Epithelial cell of prostate (primary cell): Measurements from ENCODE around the gene CTNS.
A peak's percentile ranks its signal among the peaks of the same experiment; 100 is the strongest.

ENCODE experiments used
- DNase-seq: peaks from one replicate; pipeline ENCODE4 v3.0.0-alpha.2; 2011; ENCODE audit warnings: low read depth, low spot score
- H3K27ac ChIP-seq: fragments of 450-650 bp; 2 replicates; pipeline ENCODE4 v1.5.1; 2017; ENCODE audit warnings: mild to moderate bottlenecking

The CTNS gene

DNA sequence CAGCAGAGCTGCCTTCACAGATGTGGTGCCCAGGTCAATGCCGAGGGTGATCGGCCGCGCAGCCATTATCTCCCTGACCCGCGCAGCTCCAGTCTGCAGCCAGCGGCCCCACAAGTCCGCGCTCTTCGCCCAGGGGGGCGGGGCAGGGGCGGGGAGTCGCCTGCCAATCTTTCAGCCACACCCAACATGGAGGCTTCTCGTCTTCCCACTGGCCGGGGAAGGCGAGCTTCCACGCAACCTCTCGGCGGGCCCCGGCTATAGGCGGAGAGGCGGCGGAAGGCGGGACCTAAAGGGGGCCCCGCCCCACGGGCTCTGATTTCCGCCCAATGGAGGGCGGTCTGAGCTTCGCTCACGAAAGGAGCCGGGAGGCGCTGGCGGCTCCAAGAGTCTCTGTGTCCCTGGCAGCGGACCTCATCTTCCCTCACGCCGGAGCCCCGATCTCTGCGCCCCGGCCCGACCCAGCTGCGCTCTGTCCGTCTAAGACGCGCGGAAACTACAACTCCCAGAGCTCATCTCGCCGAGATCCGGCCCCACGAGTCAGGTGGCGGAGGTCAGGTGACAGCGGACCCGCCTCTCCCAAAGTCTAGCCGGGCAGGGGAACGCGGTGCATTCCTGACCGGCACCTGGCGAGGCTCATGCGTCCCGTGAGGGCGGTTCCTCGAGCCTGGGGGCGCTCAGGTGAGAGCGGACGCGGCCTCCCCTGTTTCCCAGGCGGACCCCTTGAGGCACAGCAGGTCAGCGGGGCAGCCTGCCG is at the start of gene CTNS, which contains the start of gene SHPK:
CTNS (plus strand) TSS at position 607 of the 754 bp plus-strand sequence. CDS start 3,447 bp downstream, outside the sequence.
SHPK (minus strand) TSS at position 97 of the 754 bp plus-strand sequence; CDS start at position 66, 31 bp downstream.
- H3K27ac ChIP-seq, result peak within 1 kb of the TSS; percentile 95
- DNase-seq, result peak; percentile 83

DNA sequence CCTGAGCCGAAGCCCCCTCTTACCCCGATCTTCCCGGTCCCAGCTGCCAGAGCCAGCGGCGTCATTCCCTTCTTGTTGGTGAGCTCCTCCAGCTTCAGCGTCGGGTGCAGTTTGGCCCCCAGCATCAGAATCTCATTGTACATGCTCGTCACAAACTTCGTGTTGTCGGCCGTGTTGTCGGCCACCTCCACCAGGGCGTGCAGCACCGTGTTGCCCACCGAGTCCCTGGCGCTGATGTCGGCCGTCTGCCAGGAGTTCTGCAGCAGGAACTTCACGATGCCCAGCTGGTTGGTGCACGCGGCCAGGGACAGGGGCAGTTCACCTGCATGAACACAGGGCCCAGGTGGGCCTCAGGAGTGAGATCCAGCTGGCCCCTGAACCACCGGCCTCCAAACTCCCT is 46.8 kb upstream of the CTNS start:
- DNase-seq, result no peak
- no peak overlapping the region for H3K27ac ChIP-seq

DNA sequence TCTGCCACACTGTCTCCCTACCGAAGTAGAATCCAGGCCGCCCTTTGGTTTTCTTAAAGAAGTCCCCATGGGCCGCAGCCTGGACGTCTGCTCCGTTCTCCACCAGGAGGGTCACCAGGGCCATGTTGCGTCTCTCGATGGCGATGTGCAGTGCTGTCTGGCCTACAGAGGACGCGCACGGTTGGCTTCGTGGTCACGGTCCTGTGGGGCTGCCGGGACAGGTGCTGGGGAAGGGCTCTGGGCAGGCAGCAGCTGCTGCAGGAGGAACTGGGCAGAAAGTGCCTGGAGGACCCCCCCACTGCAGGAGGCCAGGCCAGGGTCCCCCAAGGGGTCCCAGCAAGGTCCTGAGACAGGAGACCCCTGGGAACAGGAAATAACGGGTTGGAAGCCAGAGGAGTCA is 46.3 kb upstream of the CTNS start:
- H3K27ac ChIP-seq, result no peak overlapping the region
- DNase-seq, result no peak

DNA sequence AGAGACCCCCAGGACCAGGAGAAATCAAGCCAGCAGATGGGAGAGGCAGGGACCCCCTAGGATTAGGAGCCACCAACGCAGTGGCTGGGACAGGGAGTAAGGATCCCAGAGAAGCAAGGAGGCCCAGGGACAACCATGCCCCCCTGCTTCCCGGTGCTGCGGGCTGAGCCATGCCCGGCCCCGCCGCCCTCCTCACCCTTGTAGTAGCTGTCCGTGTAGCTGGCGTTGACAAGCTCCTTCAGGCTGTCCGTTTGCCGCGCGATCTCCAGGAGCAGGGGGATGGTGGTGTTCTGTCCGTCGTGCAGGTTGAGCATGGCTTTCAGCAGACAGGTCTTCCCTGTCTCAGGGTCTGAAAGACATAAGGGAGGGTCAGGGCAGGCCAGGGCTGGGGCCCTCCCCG is 45.8 kb upstream of the CTNS start:
- H3K27ac ChIP-seq, result no peak overlapping the region
- DNase-seq, result no peak

DNA sequence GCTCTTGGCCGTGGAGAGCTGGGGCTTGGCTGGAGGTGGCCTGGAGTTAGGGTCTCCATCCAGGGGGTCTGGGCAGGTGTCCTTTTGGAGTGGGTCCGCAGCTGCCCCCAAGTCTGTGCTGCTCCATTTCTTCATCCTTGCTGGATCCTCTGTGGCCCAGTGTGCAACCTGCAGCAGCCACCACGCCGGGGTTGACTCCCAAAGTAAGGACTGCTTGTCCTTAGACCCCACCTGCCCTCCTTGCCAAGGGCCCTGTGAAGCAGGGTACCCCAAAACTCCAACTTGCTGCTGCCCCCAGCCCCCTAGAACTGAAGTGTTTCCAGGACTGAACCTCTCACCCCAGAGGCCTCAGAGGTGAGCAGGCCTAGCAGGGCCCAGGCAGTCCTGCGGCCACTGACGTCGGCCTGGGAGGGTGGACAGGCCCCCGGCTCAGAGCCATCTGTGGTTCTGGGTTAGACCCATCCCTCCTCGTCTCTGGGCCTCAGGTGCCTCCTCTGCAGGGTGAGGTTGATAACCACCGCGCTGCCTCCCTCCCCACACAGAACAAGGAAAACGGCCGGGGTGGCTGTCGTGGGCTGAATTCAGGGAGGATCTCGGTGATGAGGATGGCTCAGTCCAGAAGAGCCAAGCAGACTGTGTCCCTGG is 44.2 kb upstream of the CTNS start:
- DNase-seq, result no peak
- H3K27ac ChIP-seq, result no peak overlapping the region

DNA sequence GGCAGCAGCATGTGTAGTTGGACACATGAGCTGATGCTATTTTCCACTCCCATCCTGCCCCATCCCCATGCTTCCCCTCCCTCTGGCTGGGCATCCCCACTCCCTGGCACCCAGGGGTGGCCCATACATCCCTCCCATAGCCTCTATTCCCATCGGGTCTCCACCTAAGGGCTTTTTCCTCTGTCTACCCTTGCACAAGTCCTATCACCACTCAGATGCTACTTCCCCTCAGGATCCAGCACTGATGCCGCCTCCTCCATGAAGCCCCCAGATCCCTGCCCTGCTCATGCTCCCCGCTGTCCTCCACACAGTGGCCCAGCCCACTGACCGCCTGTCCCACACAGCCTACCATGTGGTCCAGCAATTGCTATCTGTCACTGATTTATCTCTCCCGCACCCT is 43.2 kb upstream of the CTNS start:
- H3K27ac ChIP-seq, result no peak overlapping the region
- no peak for DNase-seq

DNA sequence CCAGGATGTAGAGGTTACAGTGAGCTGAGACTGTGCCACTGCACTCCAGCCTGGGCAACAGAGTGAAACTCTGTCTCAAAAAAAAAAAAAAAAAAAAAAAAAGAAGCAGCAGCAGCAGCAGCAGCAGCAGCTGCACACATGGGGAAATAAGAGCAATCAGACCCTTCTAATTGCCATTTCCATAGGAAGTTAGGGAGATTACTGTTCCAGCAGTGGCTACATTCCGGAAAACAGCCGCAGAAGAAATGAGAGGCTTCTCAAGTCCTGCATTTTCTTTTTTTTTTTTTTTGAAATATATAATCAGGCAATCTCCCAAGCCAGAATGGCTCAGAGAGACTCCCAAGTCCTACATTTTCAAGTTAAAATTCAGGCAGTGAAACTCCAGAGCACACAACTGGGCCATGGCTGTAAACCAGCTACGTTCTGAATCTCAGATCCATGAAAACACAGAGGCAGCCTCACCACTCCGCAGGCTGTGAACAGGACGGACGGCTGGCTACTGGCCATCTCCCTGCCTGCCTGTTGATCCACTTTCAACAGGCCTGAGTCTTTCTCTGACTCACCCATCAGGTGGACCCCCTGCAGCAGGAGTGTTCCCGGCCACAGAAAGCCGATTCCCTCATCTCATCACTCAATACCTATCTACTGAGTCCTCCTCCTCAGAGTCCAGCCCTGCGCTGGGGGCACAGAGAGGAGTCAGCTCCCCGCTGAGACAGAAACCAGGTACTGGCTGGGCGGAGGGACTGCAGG is 42.3 kb upstream of the CTNS start:
- no peak for DNase-seq

DNA sequence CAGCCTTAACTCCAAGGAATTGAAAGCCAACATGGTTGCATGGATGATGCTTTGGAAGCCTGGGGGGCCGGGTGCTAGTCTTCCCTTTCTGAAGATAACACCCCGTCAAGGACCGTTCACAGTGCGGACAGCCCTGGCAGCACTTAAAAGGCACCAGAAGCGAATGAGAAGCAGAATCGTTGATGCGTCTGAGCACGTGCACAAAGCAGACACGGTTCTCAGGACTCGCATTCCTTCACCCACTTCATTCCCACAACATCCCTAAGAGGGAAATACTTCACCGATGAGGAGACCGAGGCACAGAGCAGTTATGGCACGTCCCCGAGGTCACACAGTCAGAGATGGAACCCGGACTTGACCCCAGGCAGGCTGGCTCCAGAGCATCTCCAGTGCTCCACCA is 41.6 kb upstream of the CTNS start:
- DNase-seq, result no peak
- no peak overlapping the region for H3K27ac ChIP-seq

More for the DNA sequence above, 42.3 kb upstream of the CTNS start:
- no peak overlapping the region for H3K27ac ChIP-seq

DNA sequence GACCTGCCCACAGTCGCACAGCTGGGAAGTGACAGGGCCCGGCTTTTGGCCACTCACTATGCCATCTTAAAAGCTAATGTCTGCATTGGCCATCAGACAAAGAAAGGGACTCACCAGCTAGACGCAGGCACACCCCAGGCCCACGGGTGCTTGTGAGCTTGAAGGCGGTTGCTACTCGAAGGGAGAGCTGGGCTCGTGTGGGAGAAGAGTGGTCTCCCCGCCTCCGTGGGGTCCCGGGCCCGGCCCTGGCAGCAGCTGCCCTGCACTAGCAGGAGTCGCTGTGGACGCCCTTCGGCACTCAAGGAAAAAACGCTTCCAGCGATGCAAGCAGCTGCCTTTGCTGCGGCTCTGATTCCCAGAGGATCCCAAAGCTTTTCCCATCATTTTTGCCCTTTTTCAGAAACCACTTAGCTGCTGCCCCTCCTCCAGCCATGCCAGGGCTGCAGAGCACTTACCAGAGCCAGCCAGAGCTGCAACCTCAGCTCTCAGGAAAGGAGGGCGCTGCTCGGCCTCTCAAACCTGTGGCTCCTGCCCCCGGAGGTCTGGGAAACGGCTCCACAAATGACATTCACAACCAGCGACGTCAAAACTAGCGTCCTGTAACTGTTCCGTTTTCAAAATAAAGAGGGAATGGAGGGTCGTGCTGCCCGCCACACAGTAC is 39.6 kb upstream of the CTNS start:
- H3K27ac ChIP-seq, result no peak overlapping the region
- DNase-seq, result no peak

DNA sequence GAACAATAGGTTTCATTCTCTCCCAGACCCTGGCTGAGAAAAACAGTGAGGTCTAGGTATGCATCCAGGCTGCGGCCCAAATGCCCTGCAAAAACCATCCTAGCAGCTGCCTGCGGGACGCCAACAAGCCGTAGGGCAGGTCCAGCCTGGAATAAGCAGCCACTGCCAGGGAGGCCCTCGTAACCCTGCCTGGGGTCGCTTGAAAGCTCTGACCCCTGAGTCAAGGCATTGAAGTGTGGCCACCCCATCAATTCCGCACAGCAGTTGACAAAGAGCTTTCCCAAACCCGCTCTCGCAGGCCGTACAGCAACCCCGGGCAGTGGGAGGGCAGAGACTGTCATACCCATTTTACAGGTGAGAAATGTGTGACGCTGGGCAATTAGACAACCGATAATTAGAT is 38.5 kb upstream of the CTNS start:
- H3K27ac ChIP-seq, result no peak overlapping the region
- no peak for DNase-seq

DNA sequence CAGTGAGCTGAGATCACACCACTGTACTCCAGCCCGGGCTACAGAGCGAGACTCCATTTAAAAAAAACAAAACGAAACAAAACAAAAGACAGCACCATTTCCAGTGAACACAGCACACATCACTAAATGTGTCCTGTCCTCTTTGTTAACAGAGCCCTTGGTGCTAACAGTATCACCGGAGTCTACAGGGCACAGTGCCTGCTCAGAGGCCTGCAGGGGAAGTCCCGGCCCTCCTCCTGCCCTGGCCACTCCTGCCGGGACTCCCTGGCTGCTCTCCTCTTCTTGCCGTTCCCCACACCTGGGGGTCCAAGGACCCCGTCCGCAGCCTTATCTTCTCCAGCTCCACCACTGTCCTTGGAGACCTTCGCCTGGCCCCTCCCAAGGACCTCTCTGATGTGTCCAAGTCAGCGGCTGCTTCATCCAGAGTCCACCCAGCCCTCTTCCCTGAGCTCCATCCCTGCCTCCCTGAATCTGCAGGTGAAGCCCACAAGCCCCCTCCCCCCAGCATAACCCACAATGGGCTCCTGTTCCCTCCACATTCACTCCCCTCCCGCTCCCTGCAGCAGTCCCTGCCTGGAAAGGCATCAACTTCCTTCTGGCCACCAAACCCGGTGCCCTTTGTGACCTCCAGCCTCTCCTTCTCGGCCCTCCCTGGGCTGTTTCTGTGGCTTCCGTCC is 35.9 kb upstream of the CTNS start:
- H3K27ac ChIP-seq, result no peak overlapping the region
- DNase-seq, result no peak

DNA sequence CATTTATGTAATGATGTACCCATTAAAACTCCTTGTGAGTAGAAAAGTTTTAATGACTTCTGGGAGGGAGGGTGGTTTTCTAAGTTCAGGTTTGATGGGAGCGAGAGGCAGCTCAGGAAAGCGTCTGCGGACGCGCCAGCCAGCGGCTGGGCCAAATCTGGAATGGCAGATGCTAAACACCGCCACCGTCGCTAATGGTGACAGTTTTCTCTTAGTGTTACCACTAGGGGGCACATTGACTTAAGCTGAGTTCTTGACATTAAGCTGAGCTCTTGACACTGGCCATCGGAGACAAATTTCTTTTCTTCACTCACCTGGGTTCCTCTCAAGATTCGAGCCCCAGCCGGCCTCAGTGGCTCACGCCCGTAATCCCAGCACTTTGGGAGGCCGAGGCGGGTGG is 34.1 kb upstream of the CTNS start:
- H3K27ac ChIP-seq, result peak overlapping the region; percentile 75
- no peak for DNase-seq

DNA sequence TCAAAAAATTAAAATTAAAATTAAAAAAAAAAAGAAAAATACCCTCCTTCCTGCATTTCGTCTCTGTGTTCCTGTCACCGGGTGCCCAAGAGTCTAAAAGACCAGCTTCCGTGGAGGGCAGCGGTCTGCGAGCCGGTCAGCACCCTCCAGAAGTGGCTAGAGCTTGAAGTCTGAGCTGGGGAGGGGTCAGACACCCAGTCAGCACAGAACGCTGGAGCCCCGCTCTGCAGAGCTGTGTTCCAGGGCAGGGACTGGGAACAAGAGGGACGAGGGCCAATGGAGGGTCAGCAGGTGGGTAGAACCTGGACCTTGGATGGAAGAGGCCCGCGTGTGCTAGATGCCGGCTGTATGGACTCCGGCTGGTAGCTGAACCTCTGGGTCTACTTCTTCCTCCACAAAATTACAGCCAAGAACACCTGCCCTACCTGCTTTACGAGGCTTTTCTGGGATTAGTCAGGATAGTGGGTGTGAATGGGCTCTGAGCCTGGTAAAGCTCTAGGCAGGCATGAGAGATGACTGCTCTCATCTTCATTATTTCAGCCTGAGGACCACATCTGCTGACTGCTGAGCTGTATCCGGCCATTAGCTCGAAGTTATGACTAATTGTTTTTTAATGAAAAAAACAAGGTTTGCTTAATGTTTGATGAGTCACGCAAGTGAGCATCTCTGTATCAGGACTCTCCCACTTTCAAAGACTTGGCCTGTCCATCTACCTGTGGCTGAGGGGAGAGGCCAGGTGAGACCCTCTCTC is 33.3 kb upstream of the CTNS start:
- peak; percentile 91 for DNase-seq

DNA sequence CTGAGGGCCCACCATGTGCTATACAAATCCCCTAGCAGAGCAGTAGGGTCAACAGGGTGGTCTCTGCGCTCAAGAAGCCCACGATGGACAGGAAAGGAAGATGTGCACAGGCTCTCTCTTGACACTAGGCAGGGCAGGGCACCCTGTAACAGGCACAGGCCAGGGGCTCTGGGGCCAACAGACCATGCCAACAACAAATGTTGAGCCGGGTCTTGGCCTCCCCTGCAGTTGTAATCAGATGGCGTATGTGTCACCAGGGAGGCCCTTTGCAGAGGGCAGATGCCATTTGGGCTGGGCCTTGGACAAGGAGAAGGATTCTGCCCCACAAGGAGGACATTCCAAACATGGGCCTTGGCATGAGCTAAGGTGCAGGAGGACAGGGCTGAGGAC is 32.7 kb upstream of the CTNS start:
- peak overlapping the region; percentile 75 for H3K27ac ChIP-seq
- no peak for DNase-seq

More for the DNA sequence above, 33.3 kb upstream of the CTNS start:
- H3K27ac ChIP-seq, result peak overlapping the region; percentile 75

DNA sequence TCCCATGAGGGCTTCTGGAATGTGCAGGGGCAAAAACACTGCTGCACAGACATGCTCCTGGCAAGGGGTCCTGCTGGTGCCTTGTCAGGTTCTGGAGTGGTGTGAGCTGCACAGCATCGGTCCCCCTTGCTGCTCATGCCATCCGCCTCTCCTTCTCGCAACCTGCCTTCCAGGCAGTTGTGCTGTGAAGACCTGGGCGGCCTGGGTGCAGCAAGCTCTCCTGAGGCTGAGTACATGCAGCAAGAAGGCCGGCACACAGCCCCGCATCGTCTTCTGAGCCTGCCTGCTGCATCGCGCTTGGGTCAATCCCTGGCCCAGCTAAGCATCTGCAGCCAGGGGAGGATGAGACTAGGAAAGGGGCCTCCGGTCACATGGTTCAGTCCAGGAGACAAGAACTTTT is 26.9 kb upstream of the CTNS start:
- no peak for DNase-seq

DNA sequence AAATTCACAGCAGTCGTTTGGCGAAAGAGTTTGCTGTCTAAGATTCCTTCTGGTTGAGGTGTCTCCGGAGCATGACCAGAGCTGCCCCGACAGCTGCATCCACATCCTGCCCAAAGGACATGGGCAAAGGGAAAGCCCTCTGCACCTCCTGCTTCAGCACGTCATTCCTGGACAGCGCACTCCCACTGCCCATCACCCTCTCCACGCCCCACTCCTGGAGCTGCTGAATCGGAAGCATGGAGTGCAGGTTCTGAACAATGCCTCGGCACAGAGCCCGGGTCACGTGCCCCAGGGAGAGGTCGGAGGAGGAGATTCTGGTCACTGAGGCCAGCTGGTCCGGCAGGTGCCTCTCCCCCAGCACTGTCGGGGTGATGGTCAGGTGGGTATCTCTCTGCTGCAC is 26.0 kb upstream of the CTNS start:
- H3K27ac ChIP-seq, result no peak overlapping the region
- DNase-seq, result no peak

More for the DNA sequence above, 26.9 kb upstream of the CTNS start:
- no peak overlapping the region for H3K27ac ChIP-seq

DNA sequence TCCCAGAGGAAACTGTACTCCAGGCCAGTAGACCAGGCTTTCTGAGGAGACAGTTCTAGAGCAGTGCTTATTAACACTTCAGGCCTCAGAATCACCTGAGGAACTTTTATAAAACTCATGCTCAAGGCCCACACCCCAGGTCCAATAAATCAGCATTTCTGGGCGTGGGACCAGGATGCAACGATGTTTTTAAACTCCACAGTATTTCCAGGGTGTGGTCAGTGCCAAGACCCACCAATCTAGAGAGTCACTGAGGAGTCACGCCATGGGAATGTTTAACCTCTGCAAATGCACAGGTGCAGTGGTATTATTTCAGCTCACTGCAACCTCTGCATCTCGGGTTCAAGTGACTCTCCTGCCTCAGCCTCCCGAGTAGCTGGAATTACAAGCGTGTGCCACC is 23.4 kb upstream of the CTNS start:
- DNase-seq, result no peak
- H3K27ac ChIP-seq, result no peak overlapping the region

DNA sequence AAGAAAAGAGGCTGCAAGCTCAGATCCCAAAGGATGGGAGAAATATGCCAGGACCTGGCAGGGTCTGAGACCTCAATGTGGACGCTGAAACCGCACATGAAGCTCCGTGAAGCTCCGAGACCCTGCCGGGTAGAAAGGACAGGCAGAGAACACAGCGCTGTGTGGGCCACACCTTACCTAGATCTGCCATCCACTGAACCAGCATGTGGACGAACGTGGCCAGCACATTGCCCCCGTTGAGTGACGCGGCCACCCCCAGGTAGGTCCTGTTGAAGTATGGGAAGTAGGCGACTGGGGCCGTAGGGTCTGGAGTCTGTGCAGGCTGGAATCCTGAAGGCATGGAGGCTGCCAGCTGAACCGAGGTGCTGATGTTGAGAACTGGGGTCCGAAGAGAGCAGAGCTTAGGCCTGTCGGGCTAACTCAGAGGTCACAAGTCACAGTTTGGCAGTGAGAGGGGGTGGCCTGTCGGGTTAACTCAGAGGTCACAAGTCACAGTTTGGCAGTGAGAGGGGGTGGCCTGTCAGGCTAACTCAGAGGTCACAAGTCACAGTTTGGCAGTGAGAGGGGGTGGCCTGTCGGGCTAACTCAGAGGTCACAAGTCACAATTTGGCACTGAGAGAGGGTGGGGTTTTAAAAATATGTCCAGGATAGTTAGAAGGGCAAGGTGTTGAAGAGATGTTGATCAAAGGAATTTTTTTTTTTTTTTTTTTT is 21.2 kb upstream of the CTNS start:
- H3K27ac ChIP-seq, result no peak overlapping the region
- no peak for DNase-seq
